ENCODE data around the gene SDF2. TPM values are rescaled to one million over a fixed set of nuclear protein-coding genes. Genes with fewer than 3 reads are reported as not detected.

The SDF2 gene
- total and polyA plus RNA-seq, 2 experiments from 2014 or later: 32.5 to 54.6 TPM

GRCh38 chr17:28620010-28620409, 41.7 kb downstream of the SDF2 start (continued):
- TF ChIP-seq CTCF (conservative IDR thresholded peaks at IDR 0.05; ENCODE audit: low read depth in 2 of 2) (no peak), ZNF462 (CRISPR knock-in tag; IDR thresholded peaks at IDR 0.05) (no peak), STAT1 (IDR thresholded peaks at IDR 0.05; ENCODE audit: unreplicated experiment) (no peak), POLR2AphosphoS5 (IDR thresholded peaks at IDR 0.05; ENCODE audit: low read depth) (no peak)

GRCh38 chr17:28618464-28618863, 43.2 kb downstream of the SDF2 start:
- Mint-ChIP-seq H3K36me3 (ENCODE audit: low read depth) (peaks cover 96% of the 10 kb centered on the region), H3K27me3 (ENCODE audit: insufficient read depth, low read depth, poor library complexity) (peaks cover 2% of the 10 kb centered on the region), H3K4me3 (no peak overlapping the region), H3K9me3 (no peaks in the 10 kb centered on the region), H3K4me1 (no peaks in the 10 kb centered on the region), H3K27ac (no peak overlapping the region)
- Histone ChIP-seq H3K36me3 (ENCODE audit: insufficient read depth) (peaks cover 87% of the 10 kb centered on the region), H3K4me2 (no peak overlapping the region), H2AFZ (no peak overlapping the region), H3F3A (replicated peaks; ENCODE audit: low read depth) (peaks cover 8% of the 10 kb centered on the region), H3K79me2 (replicated peaks; ENCODE audit: insufficient read depth) (no peaks in the 10 kb centered on the region), H3K9me2 (ENCODE audit: insufficient read depth) (no peaks in the 10 kb centered on the region), H3K4me3 (no peak overlapping the region), H3K4me1 (ENCODE audit: insufficient read depth) (no peaks in the 10 kb centered on the region), H3K27me3 (ENCODE audit: insufficient read depth) (no peaks in the 10 kb centered on the region), H3K27ac (ENCODE audit: low read depth) (no peak overlapping the region), H4K20me1 (replicated peaks; ENCODE audit: insufficient read depth) (peaks cover 44% of the 10 kb centered on the region)
- no peak for TF ChIP-seq ZNF331 (CRISPR knock-in tag; IDR thresholded peaks at IDR 0.05; ENCODE audit: low read depth)
- no peak for TF ChIP-seq ETS1 (IDR thresholded peaks at IDR 0.05)
- TF ChIP-seq NANOG (IDR thresholded peaks at IDR 0.05; ENCODE audit: borderline replicate concordance): no peak
- no peak for TF ChIP-seq ZNF114 (CRISPR knock-in tag; IDR thresholded peaks at IDR 0.05)
- no peak for TF ChIP-seq CTCF (conservative IDR thresholded peaks at IDR 0.05; ENCODE audit: low read depth in 2 of 2)
- ATAC-seq: no peak
- DNase-seq (ENCODE audit: low spot score): no peak

Data from GM23338 (cell line).